GM23338 (cell line): ENCODE measurements around the gene DHRS3.

Source experiments
- CTCF ChIP-seq, 2 experiments: fragments of 200-600 bp in 1 of 2; sonication (generic) in 1 of 2; conservative IDR thresholded peaks; 2 replicates each; pipeline versions ENCODE4 v1.5.1 to v1.6.1; 2016 to 2017; ENCODE audit warnings: antibody characterized with exemption in 2 of 2, low read depth in 2 of 2, mild to moderate bottlenecking in 2 of 2, moderate library complexity in 1 of 2
- EZH2 ChIP-seq: fragments of 200-600 bp; sonication (generic); IDR thresholded peaks from one replicate; pipeline ENCODE4 v1.8.0; 2017; ENCODE audit warnings: antibody characterized with exemption, mild to moderate bottlenecking, low read depth; ENCODE audit not compliant: unreplicated experiment
- EZH2phosphoT487 ChIP-seq: fragments of 200-600 bp; sonication (generic); IDR thresholded peaks from one replicate; pipeline ENCODE4 v1.8.1; 2018; ENCODE audit warnings: antibody characterized with exemption; ENCODE audit not compliant: unreplicated experiment
- POLR2AphosphoS5 ChIP-seq: IDR thresholded peaks from 2 replicates; pipeline ENCODE4 v1.6.1; 2016; ENCODE audit warnings: antibody characterized with exemption, low read depth

GRCh38 chr1:12603224-12603623, 14.8 kb downstream of the DHRS3 start:
- no peak for TF ChIP-seq CTCF (conservative IDR thresholded peaks at IDR 0.05; ENCODE audit: low read depth in 2 of 2)
- no peak for TF ChIP-seq EZH2
- TF ChIP-seq POLR2AphosphoS5, result no peak
- no peak for TF ChIP-seq EZH2phosphoT487
